Panc1 (cell line): ENCODE measurements around the gene TAS2R38. TPM values are rescaled to one million over a fixed set of nuclear protein-coding genes. Genes with fewer than 3 reads are reported as not detected.

ENCODE experiments used
- ATAC-seq: fragments of 200-7000 bp; cut with Tn5 transposase; 2 replicates; pipeline ENCODE4 v1.9.1; 2020; ENCODE audit warnings: mild to moderate bottlenecking, moderate library complexity
- BruUV-seq: library from RNA; stranded (reverse); fragments of 400-500 nt; replicated peaks from 2 replicates; lab custom pipeline; 2021; lab: Mats Ljungman, UMichigan
- CTCF ChIA-PET: fragments of 300-600 bp; sonication (Branson Sonifier 250); formaldehyde crosslinking; loops from one replicate; lab custom pipeline; 2022; ENCODE audit warnings: antibody characterized with exemption; lab: Charles Lee
- POLR2A ChIA-PET: fragments of 300-600 bp; sonication (Branson Sonifier 250); formaldehyde crosslinking; loops from one replicate; lab custom pipeline; 2022; ENCODE audit warnings: antibody characterized with exemption; lab: Charles Lee
- DNase-seq: peaks from one replicate; pipeline ENCODE4 v3.0.0-alpha.2; 2010; ENCODE audit warnings: low read depth, low spot score
- H3K27ac ChIP-seq: 2 replicates; pipeline ENCODE4 v1.5.1; 2011; ENCODE audit warnings: mild to moderate bottlenecking, low read length, inconsistent platforms
- H3K27me3 ChIP-seq: fragments of 200-500 bp; sonication (Bioruptor generic); 2 replicates; pipeline ENCODE4 v1.6.0; 2014; ENCODE audit warnings: low read length, inconsistent platforms; ENCODE audit not compliant: control insufficient read depth, insufficient read depth
- H3K36me3 ChIP-seq: fragments of 200-500 bp; sonication (Bioruptor generic); 2 replicates; pipeline ENCODE4 v1.5.1; 2014; ENCODE audit warnings: inconsistent platforms, mild to moderate bottlenecking, low read length, moderate library complexity; ENCODE audit not compliant: control insufficient read depth, insufficient read depth
- H3K4me1 ChIP-seq: 2 replicates; pipeline ENCODE4 v1.5.1; 2011; ENCODE audit warnings: inconsistent platforms, mild to moderate bottlenecking, low read length, moderate library complexity; ENCODE audit not compliant: control insufficient read depth, insufficient read depth
- H3K4me3 ChIP-seq, 2 experiments: 2 replicates each; pipeline ENCODE4 v1.5.1; 2011 to 2012; ENCODE audit warnings: low read depth in 2 of 2, low read length in 2 of 2, mild to moderate bottlenecking in 2 of 2, inconsistent platforms in 1 of 2, moderate library complexity in 1 of 2
- H3K9me3 ChIP-seq: fragments of 200-500 bp; sonication (Bioruptor generic); 2 replicates; pipeline ENCODE4 v1.5.1; 2014; ENCODE audit warnings: low read depth, mild to moderate bottlenecking, inconsistent platforms, low read length, moderate library complexity; ENCODE audit not compliant: control insufficient read depth, insufficient read depth
- CTCF ChIP-seq: fragments of 450-650 bp; IDR thresholded peaks from 2 replicates; pipeline ENCODE4 v1.5.1; 2017; ENCODE audit warnings: mild to moderate bottlenecking
- POLR2AphosphoS5 ChIP-seq: IDR thresholded peaks from 2 replicates; pipeline ENCODE4 v1.6.1; 2012; ENCODE audit warnings: mild to moderate bottlenecking, low read depth, low read length, moderate library complexity
- REST ChIP-seq, 2 experiments: IDR thresholded peaks; 2 replicates each; pipeline ENCODE4 v1.6.1; 2011 to 2012; ENCODE audit warnings: low read depth in 2 of 2, control low read depth in 1 of 2, low read length in 1 of 2, mild to moderate bottlenecking in 1 of 2, moderate library complexity in 1 of 2; ENCODE audit not compliant: insufficient read depth in 1 of 2
- SIN3A ChIP-seq: IDR thresholded peaks from 2 replicates; pipeline ENCODE4 v1.6.1; 2012; ENCODE audit warnings: low read depth, mild to moderate bottlenecking, low read length, moderate library complexity, borderline replicate concordance; ENCODE audit not compliant: insufficient read depth
- TCF7L2 ChIP-seq: IDR thresholded peaks from 2 replicates; pipeline ENCODE4 v1.6.1; 2011; ENCODE audit warnings: mild to moderate bottlenecking, low read depth, low read length, inconsistent platforms
- in situ Hi-C: cut with HindIII; loops from 2 replicates; pipeline ENCODE4 v1.10.0; 2016; ENCODE audit warnings: low sequenced_read_pairs, low pct_unique_long_range_greater_than_20kb
- intact Hi-C: fragments of 100-400 bp; cut with micrococcal nuclease; formaldehyde crosslinking; loops from one replicate; pipeline ENCODE4 v1.10.0; 2022; ENCODE audit not compliant: unreplicated experiment
- total RNA-seq: library from RNA; stranded (reverse); gene quantifications from one replicate; pipeline ENCODE4 v1.2.1, GENCODE V29; 2021; ENCODE audit not compliant: unreplicated experiment

TAS2R38 gene
- total RNA-seq, 1 experiment from 2014 or later, result not detected

- no peak for ATAC-seq
- no peak overlapping the region for H3K4me3 ChIP-seq
- H3K4me1 ChIP-seq, result no peaks in the 10 kb centered on the region
- CTCF ChIA-PET, result no interaction called here
- in situ Hi-C loops, result no loop called here
- no TSS peak for BruUV-seq
- H3K9me3 ChIP-seq, result no peaks in the 10 kb centered on the region
- POLR2A ChIA-PET, result no interaction called here
- intact Hi-C loops, result no loop called here
- no peak overlapping the region for H3K27ac ChIP-seq
- no peak for TF ChIP-seq SIN3A
- no peak for TF ChIP-seq POLR2AphosphoS5
- no peak for TF ChIP-seq TCF7L2
- H3K36me3 ChIP-seq, result no peaks in the 10 kb centered on the region
- H3K27me3 ChIP-seq, result no peaks in the 10 kb centered on the region
- no peak for DNase-seq
These were observed 19.1 kb upstream of the TAS2R38 start for GRCh38 chr7:141992688-141993087.

GRCh38 chr7:141992156-141992555, 18.6 kb upstream of the TAS2R38 start:
- H3K4me3 ChIP-seq, result no peak overlapping the region
- no TSS peak for BruUV-seq
- in situ Hi-C loops, result no loop called here
- H3K27me3 ChIP-seq, result no peaks in the 10 kb centered on the region
- ChIA-PET POLR2A (no interaction called here), CTCF (no interaction called here)
- intact Hi-C loops, result no loop called here
- H3K9me3 ChIP-seq, result no peaks in the 10 kb centered on the region
- DNase-seq (no peak), ATAC-seq (no peak)
- no peak overlapping the region for H3K27ac ChIP-seq
- no peaks in the 10 kb centered on the region for H3K4me1 ChIP-seq
- H3K36me3 ChIP-seq, result no peaks in the 10 kb centered on the region
- TF ChIP-seq TCF7L2 (no peak), CTCF (no peak), SIN3A (no peak)

- no peaks in the 10 kb centered on the region for H3K4me1 ChIP-seq
- TF ChIP-seq REST (IDR thresholded peaks at IDR 0.05; ENCODE audit: insufficient read depth in 1 of 2, low read depth in 2 of 2, low read length in 1 of 2) (no peak), SIN3A (no peak), POLR2AphosphoS5 (no peak), CTCF (no peak), TCF7L2 (no peak)
- no TSS peak for BruUV-seq
- in situ Hi-C loops (no loop called here), intact Hi-C loops (no loop called here)
- H3K9me3 ChIP-seq, result no peaks in the 10 kb centered on the region
- H3K27ac ChIP-seq, result no peak overlapping the region
- no peak overlapping the region for H3K4me3 ChIP-seq
- H3K36me3 ChIP-seq, result no peaks in the 10 kb centered on the region
- H3K27me3 ChIP-seq, result no peaks in the 10 kb centered on the region
- DNase-seq (no peak), ATAC-seq (no peak)
- ChIA-PET POLR2A (no interaction called here), CTCF (no interaction called here)
These were observed 17.6 kb upstream of the TAS2R38 start for GRCh38 chr7:141991140-141991539.
